CD4-positive, alpha-beta T cell treated with Interleukin-15 for 1 hour (primary cell): Measurements from ENCODE around the gene PRKG1.
"Not testable (repeated sequence)": the region's sequence is repeated elsewhere in the genome, so short reads cannot be mapped to it uniquely, and the experiment has no call there.

Experiments used
- DNase-seq: peaks from one replicate; pipeline ENCODE4 v3.0.0-alpha.2; 2020

Gene PRKG1

GRCh38 chr10:51729822-51730555 is 655.7 kb downstream of the PRKG1 start:
- DNase-seq = no peak

- no peak for DNase-seq
Observed at GRCh38 chr10:51733057-51733456, 658.8 kb downstream of the PRKG1 start.

- DNase-seq = no peak
Observed at GRCh38 chr10:51743146-51743545, 668.9 kb downstream of the PRKG1 start.

- no peak for DNase-seq
Observed at GRCh38 chr10:51744235-51745000, 670.1 kb downstream of the PRKG1 start.

- DNase-seq = no peak
Observed at GRCh38 chr10:51745397-51745796, 671.1 kb downstream of the PRKG1 start.

- no peak for DNase-seq
Observed at GRCh38 chr10:51747216-51747615, 672.9 kb downstream of the PRKG1 start.

- no peak for DNase-seq
Observed at GRCh38 chr10:51748959-51749358, 674.7 kb downstream of the PRKG1 start.

- no peak for DNase-seq
Observed at GRCh38 chr10:51758366-51758765, 684.1 kb downstream of the PRKG1 start.

- DNase-seq = not testable (repeated sequence)
Observed at GRCh38 chr10:51758838-51759237, 684.6 kb downstream of the PRKG1 start.

- DNase-seq = no peak
Observed at GRCh38 chr10:51759896-51760534, 685.7 kb downstream of the PRKG1 start.

- no peak for DNase-seq
Observed at GRCh38 chr10:51760864-51761640, 686.8 kb downstream of the PRKG1 start.

GRCh38 chr10:51763746-51764145 is 689.5 kb downstream of the PRKG1 start:
- no peak for DNase-seq

GRCh38 chr10:51765284-51765971 is 691.1 kb downstream of the PRKG1 start:
- DNase-seq = no peak

- DNase-seq = no peak
Observed at GRCh38 chr10:51766423-51767102, 692.3 kb downstream of the PRKG1 start.

GRCh38 chr10:51767103-51767763 is 692.9 kb downstream of the PRKG1 start:
- no peak for DNase-seq

GRCh38 chr10:51768886-51769465 is 694.7 kb downstream of the PRKG1 start:
- no peak for DNase-seq

GRCh38 chr10:51770709-51771108 is 696.4 kb downstream of the PRKG1 start:
- no peak for DNase-seq

- no peak for DNase-seq
Observed at GRCh38 chr10:51772387-51772786, 698.1 kb downstream of the PRKG1 start.

- DNase-seq = no peak
Observed at GRCh38 chr10:51773681-51774080, 699.4 kb downstream of the PRKG1 start.

GRCh38 chr10:51783941-51784340 is 709.7 kb downstream of the PRKG1 start:
- no peak for DNase-seq
